K562 (cell line): Measurements from ENCODE around the gene SIRT7. TPM values are rescaled to one million over a fixed set of nuclear protein-coding genes. Genes with fewer than 3 reads are reported as not detected.

Experiments used
- AFF1 ChIP-seq, 2 experiments: fragments of 450-650 bp; IDR thresholded peaks; 2 replicates each; pipeline ENCODE4 v1.6.1; 2018; ENCODE audit warnings: mild to moderate bottlenecking in 2 of 2, low read depth in 1 of 2; ENCODE audit not compliant: partially characterized antibody in 2 of 2
- POLR2G ChIP-seq: fragments of 200-400 bp; formaldehyde crosslinking; IDR thresholded peaks from 2 replicates; pipeline ENCODE4 v1.6.1; 2017; ENCODE audit warnings: low read depth, mild to moderate bottlenecking, antibody characterized with exemption, low read length, moderate library complexity
- SMARCC2 ChIP-seq: fragments of 450-650 bp; IDR thresholded peaks from 2 replicates; pipeline ENCODE4 v1.6.1; 2017; ENCODE audit warnings: antibody characterized with exemption, moderate library complexity, mild to moderate bottlenecking, low read depth
- ZNF184 ChIP-seq: sonication (generic); formaldehyde crosslinking; IDR thresholded peaks from 2 replicates; pipeline ENCODE4 v1.5.0; 2020; ENCODE audit warnings: missing genetic modification reagents
- ZNF347 ChIP-seq: fragments of 450-650 bp; formaldehyde crosslinking; IDR thresholded peaks from 2 replicates; pipeline ENCODE4 v1.4.0; 2020; ENCODE audit warnings: low read depth, mild to moderate bottlenecking, moderate library complexity
- polyA plus RNA-seq, 8 experiments: library from polyadenylated mRNA; depleted of rRNA in 4 of 8; stranded (reverse) in 5 of 8; unstranded in 3 of 8; fragments of >200 nt; fragmentation: Nextera tagmentation in 2 of 8; fragmentation: Illumina TruSeq in 1 of 8; extraction: Ambion mirVana in 2 of 8; extraction: Trizol in 1 of 8; gene quantifications; 2 replicates each; pipeline versions ENCODE4 v1.2.1 to v1.2.3, GENCODE V29; 2011 to 2014; ENCODE audit warnings: inconsistent platforms in 1 of 8, missing spikeins in 1 of 8
- total RNA-seq, 7 experiments: library from RNA; depleted of rRNA in 6 of 7; stranded (reverse); fragments of >200 nt in 6 of 7; fragmentation: Illumina TruSeq in 2 of 7; extraction: Trizol in 2 of 7; gene quantifications; 2 replicates each; pipeline versions ENCODE4 v1.2.1 to v1.2.3, GENCODE V29; 2011 to 2021; ENCODE audit warnings: low replicate concordance in 1 of 7

SIRT7 gene
- total and polyA plus RNA-seq, 9 of the 15 experiments (the other 6 are each of a cell fraction or from before 2014, with no cell fraction given) = 1.6 to 54.8 (median 20.3) TPM

DNA sequence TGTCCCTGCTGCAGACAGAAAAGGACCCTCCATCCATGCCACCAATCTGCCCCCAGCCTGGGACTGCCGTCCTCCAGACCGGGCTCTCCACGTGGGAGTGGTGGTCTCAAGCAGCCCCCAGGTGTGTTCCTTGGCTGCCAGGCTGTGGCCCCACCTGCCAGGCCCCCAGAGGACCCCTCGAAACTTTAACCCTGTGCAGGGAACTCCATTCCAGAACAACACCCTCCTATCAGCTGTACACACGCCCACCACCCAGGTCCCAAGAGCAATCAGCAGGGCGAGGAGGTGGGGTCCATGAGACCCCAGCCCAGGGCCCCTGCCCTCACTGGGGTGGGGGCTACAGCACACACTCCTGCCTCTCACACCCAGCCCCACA lies 17.7 kb upstream of the SIRT7 start (continued):
- TF ChIP-seq AFF1 (IDR thresholded peaks at IDR 0.05; ENCODE audit: low read depth in 1 of 2, partially characterized antibody in 2 of 2) = no peak
- TF ChIP-seq ZNF184 (CRISPR knock-in tag) = no peak
- TF ChIP-seq POLR2G = peak; percentile 29; the same call in 1 of the 2 replicates
- TF ChIP-seq SMARCC2 = no peak
- TF ChIP-seq ZNF347 = no peak
